ENCODE measurements around the gene DNLZ.

GRCh38 chr9:136343121-136343883 is 20.2 kb downstream of the DNLZ start:
- no peak for TF ChIP-seq POLR2A (IDR thresholded peaks at IDR 0.05; ENCODE audit: low read depth, low read length)
- no peak for TF ChIP-seq POLR2AphosphoS5 (IDR thresholded peaks at IDR 0.05; ENCODE audit: low read depth, low read length)

All from GM12892 (cell line).